DOHH2 (cell line): ENCODE data around the gene SLC5A11.

Experiments
- EZH2phosphoT487 ChIP-seq: fragments of 200-600 bp; sonication (generic); IDR thresholded peaks from 2 replicates; pipeline ENCODE4 v1.6.1; 2017; ENCODE audit warnings: borderline replicate concordance, mild to moderate bottlenecking, antibody characterized with exemption, low read length, moderate library complexity, mixed read lengths
- TF ChIP-seq, protein P1 (sequence below): fragments of 200-600 bp; sonication (generic); IDR thresholded peaks from one replicate; pipeline ENCODE4 v1.5.1; 2014; ENCODE audit warnings: antibody characterized with exemption, mild to moderate bottlenecking, low read depth, low read length; ENCODE audit not compliant: poor library complexity, severe bottlenecking

DNA sequence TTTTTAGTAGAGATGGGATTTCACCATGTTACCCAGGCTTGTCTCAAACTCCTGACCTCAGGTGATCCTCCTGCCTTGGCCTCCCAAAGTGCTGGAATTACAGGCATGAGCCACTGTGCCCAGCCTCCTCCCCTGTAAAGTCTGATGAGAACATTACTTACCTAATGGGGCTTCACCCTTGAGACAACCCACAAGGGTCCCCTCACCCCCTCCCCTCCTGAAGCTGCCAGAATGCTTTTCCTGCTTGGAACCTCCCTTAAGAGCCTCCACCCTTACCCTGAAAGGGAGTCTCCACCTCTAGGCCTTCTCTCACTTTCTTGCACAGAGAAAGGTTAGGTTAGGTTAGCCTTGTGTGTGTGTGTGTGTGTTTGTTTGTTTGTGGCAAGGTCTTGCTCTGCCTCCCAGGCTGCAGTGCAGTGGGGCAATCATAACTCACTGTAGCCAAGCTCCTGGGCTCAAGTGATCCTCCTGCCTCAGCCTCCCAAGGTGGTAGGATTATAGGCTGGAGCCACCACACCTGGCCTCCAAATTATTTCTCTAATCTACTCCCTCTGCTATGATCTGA is 8.9 kb downstream of the SLC5A11 start:
- TF ChIP-seq, protein P1, sequence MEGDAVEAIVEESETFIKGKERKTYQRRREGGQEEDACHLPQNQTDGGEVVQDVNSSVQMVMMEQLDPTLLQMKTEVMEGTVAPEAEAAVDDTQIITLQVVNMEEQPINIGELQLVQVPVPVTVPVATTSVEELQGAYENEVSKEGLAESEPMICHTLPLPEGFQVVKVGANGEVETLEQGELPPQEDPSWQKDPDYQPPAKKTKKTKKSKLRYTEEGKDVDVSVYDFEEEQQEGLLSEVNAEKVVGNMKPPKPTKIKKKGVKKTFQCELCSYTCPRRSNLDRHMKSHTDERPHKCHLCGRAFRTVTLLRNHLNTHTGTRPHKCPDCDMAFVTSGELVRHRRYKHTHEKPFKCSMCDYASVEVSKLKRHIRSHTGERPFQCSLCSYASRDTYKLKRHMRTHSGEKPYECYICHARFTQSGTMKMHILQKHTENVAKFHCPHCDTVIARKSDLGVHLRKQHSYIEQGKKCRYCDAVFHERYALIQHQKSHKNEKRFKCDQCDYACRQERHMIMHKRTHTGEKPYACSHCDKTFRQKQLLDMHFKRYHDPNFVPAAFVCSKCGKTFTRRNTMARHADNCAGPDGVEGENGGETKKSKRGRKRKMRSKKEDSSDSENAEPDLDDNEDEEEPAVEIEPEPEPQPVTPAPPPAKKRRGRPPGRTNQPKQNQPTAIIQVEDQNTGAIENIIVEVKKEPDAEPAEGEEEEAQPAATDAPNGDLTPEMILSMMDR = no peak
- no peak for TF ChIP-seq EZH2phosphoT487
